GM12865 (cell line): ENCODE results near the gene ITGA2B.
"Not testable (repeated sequence)": the region's sequence is repeated elsewhere in the genome, so short reads cannot be mapped to it uniquely, and the experiment has no call there.

ENCODE experiments used
- DNase-seq: peaks from one replicate; pipeline ENCODE4 v3.0.0; 2010; ENCODE audit warnings: low read depth
- H3K4me3 ChIP-seq: 2 replicates; pipeline ENCODE4 v1.5.1; 2011; ENCODE audit warnings: mild to moderate bottlenecking, low read depth, low read length, control low read depth
- TF ChIP-seq, protein P1 (sequence below): IDR thresholded peaks from 2 replicates; pipeline ENCODE4 v1.5.1; 2011; ENCODE audit warnings: low read length, control low read depth, low read depth, inconsistent platforms; ENCODE audit not compliant: insufficient read depth; ENCODE audit errors: missing control alignments

The ITGA2B gene

DNA sequence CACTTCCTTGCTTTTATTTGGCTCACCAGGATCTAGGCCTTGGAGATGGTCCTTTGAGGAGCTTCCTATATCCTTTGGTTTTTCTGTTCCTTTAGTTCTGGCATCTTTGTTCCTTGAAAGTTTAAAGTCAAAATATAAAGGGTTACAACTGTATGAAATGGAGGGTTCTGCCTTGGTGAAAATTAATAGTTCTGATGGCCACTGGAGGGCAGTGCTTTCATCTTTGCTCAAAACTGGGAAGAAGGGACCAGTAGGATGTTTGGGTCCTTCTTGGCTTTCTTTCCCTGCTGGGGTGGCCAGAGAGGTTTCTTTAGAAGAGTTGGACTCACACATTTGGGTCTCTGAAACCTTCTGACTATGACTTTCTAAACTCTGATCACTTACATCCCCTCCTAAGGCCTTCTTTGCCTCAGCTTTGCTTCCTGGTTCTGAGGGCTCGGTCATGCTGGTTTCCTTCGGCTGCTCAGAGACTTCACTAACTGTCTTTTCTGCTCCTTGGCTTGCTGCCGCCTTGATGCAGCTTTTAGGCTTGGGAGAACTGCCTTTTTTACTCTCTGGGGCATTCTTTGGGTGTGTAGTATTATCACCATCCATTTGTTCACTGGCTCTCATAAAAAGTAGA lies 10.9 kb upstream of the ITGA2B start:
- DNase-seq: peak; percentile 37
- H3K4me3 ChIP-seq: no peak overlapping the region
- TF ChIP-seq, protein P1, sequence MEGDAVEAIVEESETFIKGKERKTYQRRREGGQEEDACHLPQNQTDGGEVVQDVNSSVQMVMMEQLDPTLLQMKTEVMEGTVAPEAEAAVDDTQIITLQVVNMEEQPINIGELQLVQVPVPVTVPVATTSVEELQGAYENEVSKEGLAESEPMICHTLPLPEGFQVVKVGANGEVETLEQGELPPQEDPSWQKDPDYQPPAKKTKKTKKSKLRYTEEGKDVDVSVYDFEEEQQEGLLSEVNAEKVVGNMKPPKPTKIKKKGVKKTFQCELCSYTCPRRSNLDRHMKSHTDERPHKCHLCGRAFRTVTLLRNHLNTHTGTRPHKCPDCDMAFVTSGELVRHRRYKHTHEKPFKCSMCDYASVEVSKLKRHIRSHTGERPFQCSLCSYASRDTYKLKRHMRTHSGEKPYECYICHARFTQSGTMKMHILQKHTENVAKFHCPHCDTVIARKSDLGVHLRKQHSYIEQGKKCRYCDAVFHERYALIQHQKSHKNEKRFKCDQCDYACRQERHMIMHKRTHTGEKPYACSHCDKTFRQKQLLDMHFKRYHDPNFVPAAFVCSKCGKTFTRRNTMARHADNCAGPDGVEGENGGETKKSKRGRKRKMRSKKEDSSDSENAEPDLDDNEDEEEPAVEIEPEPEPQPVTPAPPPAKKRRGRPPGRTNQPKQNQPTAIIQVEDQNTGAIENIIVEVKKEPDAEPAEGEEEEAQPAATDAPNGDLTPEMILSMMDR: peak; percentile 45

DNA sequence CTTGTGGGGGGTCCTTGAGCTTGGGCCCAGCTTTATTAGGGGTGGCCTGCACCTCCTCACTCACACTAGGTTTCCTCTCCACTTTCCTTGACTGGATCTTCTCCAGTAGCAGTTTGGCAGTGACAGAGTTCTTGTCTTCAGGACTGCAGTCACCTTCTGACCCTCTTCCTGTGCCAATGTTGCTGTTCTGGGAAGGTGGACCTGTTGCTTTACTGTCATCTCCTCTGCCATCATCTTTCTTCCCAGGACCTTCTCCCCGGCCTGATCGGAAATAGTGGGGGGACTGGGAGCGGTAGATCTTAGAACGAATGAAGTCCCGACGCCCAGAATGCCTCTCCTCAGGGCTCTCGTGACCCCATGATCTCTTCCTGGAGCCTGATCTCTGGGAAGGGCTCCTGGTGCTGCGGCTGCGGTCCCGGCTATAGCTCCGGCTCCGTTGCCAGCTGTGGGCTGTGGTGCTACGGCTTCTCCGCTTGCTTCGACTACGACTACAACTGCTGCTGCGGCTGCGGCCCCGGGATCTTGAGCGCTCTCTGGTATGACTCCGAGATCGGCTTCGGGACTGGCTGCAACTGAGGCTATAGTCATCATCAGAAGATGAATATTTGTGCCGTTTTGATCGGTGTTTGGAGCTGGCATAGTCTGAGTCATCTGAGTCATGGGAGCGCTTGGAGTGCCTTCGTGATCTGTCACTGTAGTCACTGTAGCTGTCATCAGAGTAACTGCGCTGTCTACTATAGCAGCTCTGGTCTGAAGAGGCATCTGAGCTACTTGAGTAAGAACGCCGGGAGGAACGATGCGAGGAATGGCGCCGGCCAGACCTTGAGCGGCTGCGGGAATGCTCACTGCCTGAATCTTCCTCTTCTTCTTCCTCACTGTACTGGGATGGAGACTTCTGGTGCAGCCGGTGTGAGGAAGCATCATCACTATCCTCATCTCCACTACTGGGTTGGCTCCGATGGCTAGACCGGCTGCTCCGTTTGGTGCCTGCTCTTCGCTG lies 9.5 kb upstream of the ITGA2B start:
- DNase-seq: no peak
- no peak overlapping the region for H3K4me3 ChIP-seq
- TF ChIP-seq, protein P1: no peak

DNA sequence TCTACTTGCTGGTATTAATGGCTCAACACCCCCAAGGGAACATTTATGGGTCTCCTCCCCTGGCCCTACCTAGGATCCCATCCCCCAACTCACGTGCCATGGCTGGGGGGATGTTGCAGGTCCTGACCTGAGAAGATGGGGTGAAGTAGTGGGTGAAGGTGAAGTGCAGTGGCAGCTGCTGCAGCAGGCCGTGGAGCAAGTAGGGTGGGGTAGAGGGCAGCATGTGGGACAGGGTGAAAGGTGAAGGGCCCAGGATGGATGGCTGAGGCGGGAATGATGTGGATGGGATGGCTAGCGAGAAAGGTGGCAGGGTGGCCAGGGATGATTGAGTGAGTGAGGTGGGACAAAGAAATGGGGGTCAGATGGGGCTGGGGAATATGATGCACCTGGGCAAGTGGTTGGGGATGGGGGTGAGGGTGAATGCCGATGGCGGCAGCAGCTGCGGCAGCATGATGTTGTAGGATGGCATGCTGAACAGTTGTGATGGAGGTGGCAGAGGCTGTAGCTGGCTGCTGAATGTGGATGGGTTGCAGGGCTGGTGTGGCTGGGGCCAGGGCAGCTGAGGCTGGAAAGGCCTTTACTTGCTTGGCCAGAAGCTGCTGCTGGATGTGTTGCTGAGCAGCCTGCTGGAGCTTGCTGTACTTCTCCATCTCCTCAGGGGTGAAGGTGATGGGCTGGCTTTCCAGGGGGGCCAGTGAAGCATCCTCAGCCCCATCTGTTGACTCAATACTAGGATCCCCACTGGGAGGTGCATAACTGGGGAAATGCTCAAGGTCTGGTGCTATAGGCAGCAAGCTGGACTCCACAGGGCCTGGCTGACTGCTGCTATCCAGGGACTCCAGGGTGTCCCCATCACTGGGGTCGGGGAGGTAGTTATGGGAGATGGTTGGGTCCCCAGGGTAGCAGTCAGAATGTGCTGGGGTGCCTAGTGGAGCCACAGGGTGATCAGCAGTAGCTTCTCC lies 8.3 kb upstream of the ITGA2B start:
- no peak for DNase-seq
- no peak overlapping the region for H3K4me3 ChIP-seq
- TF ChIP-seq, protein P1: no peak

DNA sequence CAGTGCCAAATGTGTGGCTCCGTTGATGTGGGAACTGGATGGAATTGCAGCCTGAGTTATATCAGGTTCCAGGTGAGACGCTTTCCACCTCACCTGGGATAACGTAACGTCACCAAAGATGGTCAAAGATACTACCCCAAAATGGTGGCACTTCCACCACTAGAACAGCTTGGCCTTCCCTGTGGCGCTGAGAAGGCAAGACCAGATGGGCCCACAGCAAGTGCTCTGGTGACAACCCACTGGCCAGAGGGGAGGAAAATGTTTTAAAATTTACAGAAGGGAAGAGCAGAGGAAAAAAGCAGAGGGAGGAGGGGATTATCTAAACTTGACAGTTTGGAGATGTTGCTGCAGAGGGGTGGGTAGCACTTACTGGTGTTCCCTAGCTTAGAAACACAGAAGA lies 7.5 kb upstream of the ITGA2B start:
- TF ChIP-seq, protein P1: no peak
- DNase-seq: no peak
- H3K4me3 ChIP-seq: no peak overlapping the region

DNA sequence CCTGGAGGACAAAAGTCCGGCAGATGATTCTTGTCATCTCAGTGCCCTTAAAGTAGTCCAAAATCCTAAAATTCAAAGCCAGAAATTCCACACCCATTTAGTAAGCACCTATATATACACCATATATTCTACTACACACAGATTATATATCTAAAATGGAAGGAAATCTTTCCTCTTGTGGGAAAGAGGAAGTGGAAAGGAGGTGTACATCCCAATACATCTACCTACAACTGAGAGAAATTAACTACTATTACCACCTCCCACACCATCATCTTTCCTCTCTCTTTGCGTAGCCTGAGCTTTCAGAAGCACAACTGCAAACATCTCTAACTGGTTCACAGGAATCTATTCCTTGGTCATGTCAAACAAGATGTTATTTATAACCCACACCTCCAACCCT lies 5.4 kb upstream of the ITGA2B start:
- DNase-seq: no peak
- TF ChIP-seq, protein P1: no peak
- H3K4me3 ChIP-seq: no peak overlapping the region

DNA sequence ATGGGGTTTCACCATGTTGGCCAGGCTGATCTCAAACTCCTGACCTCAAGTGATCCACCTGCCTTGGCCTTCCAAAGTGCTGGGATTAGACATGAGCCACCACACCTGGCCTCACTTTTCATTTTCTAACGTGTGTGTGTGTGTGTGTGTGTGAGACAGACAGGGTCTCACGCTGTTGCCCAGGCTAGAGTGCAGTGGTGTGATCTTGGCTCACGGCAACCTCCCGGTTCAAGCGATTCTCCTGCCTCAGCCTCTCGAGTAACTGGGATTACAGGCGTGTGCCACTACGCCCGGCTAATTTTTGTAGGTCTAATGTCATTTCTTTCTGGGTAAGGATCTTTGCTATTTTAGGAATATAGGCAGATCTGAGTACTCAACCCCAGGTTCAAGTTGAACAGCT lies 4.7 kb upstream of the ITGA2B start:
- not testable (repeated sequence) for DNase-seq, H3K4me3 ChIP-seq
